ENCODE data around the gene PER3. TPM values are rescaled to one million over a fixed set of nuclear protein-coding genes. Genes with fewer than 3 reads are reported as not detected.

The PER3 gene
- total RNA-seq, 1 experiment from 2014 or later, result 5.8 TPM

DNA sequence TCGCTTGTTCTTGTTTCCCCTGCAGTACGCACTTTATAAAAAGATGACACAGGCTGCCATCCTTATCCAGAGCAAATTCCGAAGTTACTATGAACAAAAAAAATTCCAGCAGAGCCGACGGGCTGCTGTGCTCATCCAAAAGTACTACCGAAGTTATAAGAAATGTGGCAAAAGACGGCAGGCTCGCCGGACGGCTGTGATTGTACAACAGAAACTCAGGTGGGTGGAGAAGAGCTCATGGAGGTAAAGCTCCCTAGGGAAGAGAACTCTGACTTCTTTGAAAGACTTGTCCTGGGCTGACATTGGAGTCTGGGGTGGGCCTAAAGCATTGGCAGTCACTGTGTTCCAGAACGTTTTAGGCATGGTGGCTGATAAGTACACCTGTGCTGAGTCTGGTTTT lies 32.9 kb upstream of the PER3 start:
- ChIA-PET CTCF (interaction anchor here (2.4 to 5.3 kb wide), 2 partner anchors 82 to 85 kb away, joined by 9 to 96 read pairs; no protein-coding TSS in a partner anchor), POLR2A (no interaction called here), RAD21 (ENCODE audit: low non-redundant PET in 1 of 2, low total read pairs in 2 of 2, uncharacterized antibody in 2 of 2, unreplicated experiment in 2 of 2) (no interaction called here)
- no peaks in the 10 kb centered on the region for H3K27me3 ChIP-seq (ENCODE audit: insufficient read depth, low read length)
- H3K9ac ChIP-seq (ENCODE audit: low read length), result no peak overlapping the region
- H3K4me3 ChIP-seq (replicated peaks in 1 of 2; ENCODE audit: low read depth in 1 of 2, low read length in 2 of 2), result no peak overlapping the region
- no peak overlapping the region for H2AFZ ChIP-seq (ENCODE audit: low read depth, low read length, poor library complexity, severe bottlenecking)
- TF ChIP-seq ELF1 (IDR thresholded peaks at IDR 0.05; ENCODE audit: borderline replicate concordance, low read depth), result no peak
- TF ChIP-seq SP1 (IDR thresholded peaks at IDR 0.05; ENCODE audit: low read depth), result no peak
- no peak for TF ChIP-seq ZFX (IDR thresholded peaks at IDR 0.05)
- no peak for TF ChIP-seq TCF7L2 (IDR thresholded peaks at IDR 0.05; ENCODE audit: borderline replicate concordance, extremely low read depth, insufficient read depth, insufficient read length)
- no peak for TF ChIP-seq REST (IDR thresholded peaks at IDR 0.05; ENCODE audit: low read depth)
- TF ChIP-seq POLR2AphosphoS5 (IDR thresholded peaks at IDR 0.05; ENCODE audit: low read depth, low read length), result no peak
- TF ChIP-seq SIN3A (IDR thresholded peaks at IDR 0.05; ENCODE audit: low read depth), result no peak
- no peak for TF ChIP-seq POLR2A (IDR thresholded peaks at IDR 0.05; ENCODE audit: borderline replicate concordance, extremely low read depth, insufficient read depth, insufficient read length)
- no peak for TF ChIP-seq FOSL1 (IDR thresholded peaks at IDR 0.05; ENCODE audit: low read depth)
- TF ChIP-seq SRF (IDR thresholded peaks at IDR 0.05; ENCODE audit: low read depth), result no peak
- no peak for TF ChIP-seq ZBTB33 (IDR thresholded peaks at IDR 0.05; ENCODE audit: extremely low read depth, insufficient replicate concordance, low read length)
- no peak overlapping the region for H3K4me2 ChIP-seq (ENCODE audit: low read length)
- intact Hi-C loops (cut with micrococcal nuclease), result no loop called here
- DNase-seq (ENCODE audit: low read depth, low spot score) (no peak), ATAC-seq (no peak)
- no peaks in the 10 kb centered on the region for H3K4me1 ChIP-seq (ENCODE audit: control insufficient read depth in 1 of 2, insufficient read depth in 2 of 2, low read length in 2 of 2)
- no peaks in the 10 kb centered on the region for H3K9me2 ChIP-seq (ENCODE audit: insufficient read depth)
- H3K27ac ChIP-seq (ENCODE audit: low read depth, low read length), result no peak overlapping the region
- no TSS peak for BruUV-seq (replicated peaks)
- H4K20me1 ChIP-seq (ENCODE audit: insufficient read depth), result no peaks in the 10 kb centered on the region
- peaks cover 4 to 10% of the 10 kb centered on the region in 2 experiments; a peak in 3 of 4 replicates for H3K36me3 ChIP-seq (ENCODE audit: control insufficient read depth in 1 of 2, insufficient read depth in 2 of 2, low read length in 2 of 2)
- H3K9me3 ChIP-seq (ENCODE audit: control insufficient read depth in 1 of 2, insufficient read depth in 1 of 2, low read depth in 1 of 2, low read length in 2 of 2), result no peaks in the 10 kb centered on the region
- no peaks in the 10 kb centered on the region for H3K79me2 ChIP-seq (ENCODE audit: insufficient read depth, low read length)

Measured in HCT116 (cell line).